Measurements from ENCODE around the gene MRPL34. TPM values are rescaled to one million over a fixed set of nuclear protein-coding genes. Genes with fewer than 3 reads are reported as not detected.

The MRPL34 gene
- total RNA-seq, 1 donor from 2014 or later: 60.2 TPM

- H3K27me3 Mint-ChIP-seq (ENCODE audit: unreplicated experiment): peaks cover 27% of the 10 kb centered on the region
- no peaks in the 10 kb centered on the region for H3K9me3 Mint-ChIP-seq (ENCODE audit: unreplicated experiment)
- peaks cover 28% of the 10 kb centered on the region for H3K4me1 Mint-ChIP-seq (ENCODE audit: unreplicated experiment)
- no peak for DNase-seq (ENCODE audit: low spot score)
- TF ChIP-seq CTCF (IDR thresholded peaks at IDR 0.05; ENCODE audit: unreplicated experiment): no peak
- peak overlapping the region; percentile 40 for H3K4me3 Mint-ChIP-seq (ENCODE audit: unreplicated experiment)
- H3K36me3 Mint-ChIP-seq (ENCODE audit: low read depth, unreplicated experiment): peaks cover 11% of the 10 kb centered on the region
- H3K27ac Mint-ChIP-seq (ENCODE audit: unreplicated experiment): peak overlapping the region; percentile 72
Measured at GRCh38 chr19:17347877-17348276, 42.2 kb downstream of the MRPL34 start.

- Mint-ChIP-seq H3K4me3 (ENCODE audit: unreplicated experiment) (no peak overlapping the region), H3K9me3 (ENCODE audit: unreplicated experiment) (no peaks in the 10 kb centered on the region), H3K27ac (ENCODE audit: unreplicated experiment) (peak overlapping the region; percentile 48), H3K4me1 (ENCODE audit: unreplicated experiment) (peaks cover 36% of the 10 kb centered on the region), H3K36me3 (ENCODE audit: low read depth, unreplicated experiment) (peaks cover 20% of the 10 kb centered on the region), H3K27me3 (ENCODE audit: unreplicated experiment) (peaks cover 32% of the 10 kb centered on the region)
- TF ChIP-seq CTCF (IDR thresholded peaks at IDR 0.05; ENCODE audit: unreplicated experiment): no peak
- DNase-seq (ENCODE audit: low spot score): peak; percentile 45
Measured at GRCh38 chr19:17348700-17349099, 43.0 kb downstream of the MRPL34 start.

GRCh38 chr19:17351815-17352435 is 46.3 kb downstream of the MRPL34 start:
- peaks cover 28% of the 10 kb centered on the region for H3K36me3 Mint-ChIP-seq (ENCODE audit: low read depth, unreplicated experiment)
- H3K27me3 Mint-ChIP-seq (ENCODE audit: unreplicated experiment): peaks cover 33% of the 10 kb centered on the region
- TF ChIP-seq CTCF (IDR thresholded peaks at IDR 0.05; ENCODE audit: unreplicated experiment): no peak
- no peak for DNase-seq (ENCODE audit: low spot score)
- peaks cover 41% of the 10 kb centered on the region for H3K4me1 Mint-ChIP-seq (ENCODE audit: unreplicated experiment)
- no peaks in the 10 kb centered on the region for H3K9me3 Mint-ChIP-seq (ENCODE audit: unreplicated experiment)
- peak overlapping the region; percentile 81 for H3K4me3 Mint-ChIP-seq (ENCODE audit: unreplicated experiment)
- peak overlapping the region; percentile 94 for H3K27ac Mint-ChIP-seq (ENCODE audit: unreplicated experiment)

GRCh38 chr19:17352608-17353280 is 47.1 kb downstream of the MRPL34 start:
- peak overlapping the region; percentile 86 for H3K27ac Mint-ChIP-seq (ENCODE audit: unreplicated experiment)
- no peaks in the 10 kb centered on the region for H3K9me3 Mint-ChIP-seq (ENCODE audit: unreplicated experiment)
- peak overlapping the region; percentile 80 for H3K4me3 Mint-ChIP-seq (ENCODE audit: unreplicated experiment)
- peaks cover 33% of the 10 kb centered on the region for H3K36me3 Mint-ChIP-seq (ENCODE audit: low read depth, unreplicated experiment)
- no peak for TF ChIP-seq CTCF (IDR thresholded peaks at IDR 0.05; ENCODE audit: unreplicated experiment)
- H3K4me1 Mint-ChIP-seq (ENCODE audit: unreplicated experiment): peaks cover 33% of the 10 kb centered on the region
- no peak for DNase-seq (ENCODE audit: low spot score)
- H3K27me3 Mint-ChIP-seq (ENCODE audit: unreplicated experiment): peaks cover 28% of the 10 kb centered on the region

GRCh38 chr19:17353386-17353785 is 47.7 kb downstream of the MRPL34 start:
- H3K27ac Mint-ChIP-seq (ENCODE audit: unreplicated experiment): peak overlapping the region; percentile 86
- H3K4me3 Mint-ChIP-seq (ENCODE audit: unreplicated experiment): peak overlapping the region; percentile 80

More at GRCh38 chr19:17353386-17353785, 47.7 kb downstream of the MRPL34 start:
- Mint-ChIP-seq H3K9me3 (ENCODE audit: unreplicated experiment) (no peaks in the 10 kb centered on the region), H3K27me3 (ENCODE audit: unreplicated experiment) (peaks cover 27% of the 10 kb centered on the region), H3K36me3 (ENCODE audit: low read depth, unreplicated experiment) (peaks cover 39% of the 10 kb centered on the region), H3K4me1 (ENCODE audit: unreplicated experiment) (peaks cover 30% of the 10 kb centered on the region)
- TF ChIP-seq CTCF (IDR thresholded peaks at IDR 0.05; ENCODE audit: unreplicated experiment): no peak
- DNase-seq (ENCODE audit: low spot score): no peak
